HG02884 (cell line): ENCODE results near the gene LTA4H.

Source experiments
- ATAC-seq: cut with Tn5 transposase; IDR thresholded peaks from one replicate; pipeline ENCODE4 v1.9.1; 2021; ENCODE audit warnings: mild to moderate bottlenecking, moderate library complexity; ENCODE audit not compliant: unreplicated experiment

LTA4H gene

DNA sequence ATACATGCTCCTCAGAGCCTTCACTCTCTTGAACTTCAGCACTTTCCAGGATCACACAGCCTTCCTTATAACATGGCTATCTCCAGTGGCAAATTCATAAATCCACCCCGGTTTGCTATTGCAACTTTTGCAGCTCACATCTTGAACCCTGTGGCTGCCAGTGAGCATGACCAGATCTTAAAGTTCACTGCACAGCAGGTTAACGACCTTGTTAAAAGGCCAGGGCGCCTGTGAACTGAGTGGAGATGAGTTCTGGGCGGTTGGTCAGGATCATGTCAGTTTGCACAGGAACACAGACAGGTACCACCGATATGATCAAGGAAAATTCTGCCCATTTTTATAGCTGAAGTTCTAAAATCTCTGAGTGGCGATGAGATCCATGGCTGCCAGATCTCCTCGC is 24.7 kb upstream of the LTA4H start:
- no peak for ATAC-seq

- ATAC-seq = no peak
Measured at GRCh38 chr12:96057986-96058553, 22.7 kb upstream of the LTA4H start.

DNA sequence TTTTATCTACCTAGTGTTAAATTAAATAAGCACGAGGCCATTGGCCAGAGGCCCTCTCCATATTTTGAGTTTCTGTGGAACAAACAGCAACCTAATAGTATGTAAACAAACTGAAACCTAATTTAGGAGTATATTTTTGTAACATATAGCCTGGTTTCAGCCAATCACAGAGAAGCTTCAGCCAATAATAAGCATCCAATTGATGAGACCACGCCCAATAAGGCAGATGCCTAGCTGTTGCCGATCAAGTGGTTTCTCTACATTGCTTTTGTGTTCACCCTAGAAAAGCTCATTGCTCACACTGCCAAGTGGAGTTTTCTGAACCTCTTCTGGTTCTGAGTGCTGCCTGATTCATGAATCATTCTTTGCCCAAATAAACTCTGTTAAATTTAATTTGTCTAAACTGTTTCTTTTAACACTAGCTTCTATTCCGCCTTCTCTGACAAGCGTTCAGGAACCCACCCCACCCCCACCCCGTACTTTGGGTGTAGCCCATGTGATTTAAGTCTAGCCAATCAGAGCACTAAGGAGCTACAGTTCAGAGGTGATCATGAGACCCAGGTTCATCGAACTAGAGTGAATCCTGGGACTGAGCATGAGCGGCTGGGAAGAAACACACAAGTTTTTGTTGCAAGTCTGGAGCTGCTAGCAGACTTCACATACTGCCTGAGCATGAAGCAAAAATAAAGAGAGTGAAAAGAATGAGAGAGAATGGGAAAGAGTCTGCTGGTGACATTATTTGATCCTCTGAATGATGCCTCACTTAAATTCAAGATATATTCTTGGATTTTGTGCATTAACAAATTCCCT is 21.5 kb upstream of the LTA4H start:
- ATAC-seq = no peak

DNA sequence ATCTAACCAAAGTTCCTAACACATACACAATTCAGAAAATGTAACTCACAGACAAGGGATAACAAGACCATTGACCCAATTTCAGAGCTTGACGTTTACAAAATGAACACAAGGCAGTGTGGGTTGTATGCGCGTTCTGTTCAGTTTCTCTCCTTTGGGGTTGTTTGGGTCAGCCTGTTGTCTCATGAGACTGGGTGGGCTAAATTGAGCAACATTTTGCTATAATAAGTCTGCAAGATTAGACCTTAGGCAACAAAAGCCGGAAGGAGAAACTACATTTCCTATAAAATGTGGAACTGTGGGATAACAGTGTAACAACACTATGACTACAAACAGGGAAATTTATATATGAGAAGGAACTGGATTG is 18.8 kb upstream of the LTA4H start:
- ATAC-seq = no peak

DNA sequence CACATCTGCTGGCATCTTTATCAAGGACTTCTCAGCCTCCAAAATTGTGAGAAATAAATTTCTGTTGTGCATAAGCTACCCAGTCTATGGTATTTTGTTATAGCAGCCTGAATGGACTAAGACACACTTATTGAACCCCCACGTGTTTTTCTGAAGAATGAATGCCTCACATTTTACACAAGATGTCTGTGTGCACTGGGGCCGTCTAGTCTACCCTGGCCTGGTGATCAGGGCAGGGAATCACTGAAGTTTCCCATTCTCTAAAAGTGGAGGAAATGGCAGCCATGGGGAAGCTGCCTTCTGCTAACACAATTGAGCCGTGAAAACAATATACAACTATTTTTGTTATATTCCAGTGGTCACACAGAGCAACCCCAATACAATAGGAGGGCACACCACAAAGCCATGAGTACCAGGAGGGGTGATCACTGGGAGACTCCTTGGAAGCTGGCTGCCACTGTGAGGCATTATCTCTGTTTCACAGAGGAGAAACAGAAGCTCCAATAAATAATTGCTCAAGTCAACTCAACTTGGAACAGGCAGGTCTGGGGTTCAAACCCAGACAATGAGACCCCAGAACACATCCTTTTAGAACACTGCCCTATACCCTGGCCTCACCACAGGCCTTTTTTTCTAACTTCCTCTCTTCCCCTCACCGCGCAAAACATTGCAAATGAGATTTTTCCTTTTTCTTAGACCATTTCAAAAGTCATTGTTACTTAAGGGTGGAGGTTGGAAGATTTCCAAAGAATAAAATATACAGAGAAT is 18.3 kb upstream of the LTA4H start:
- no peak for ATAC-seq

DNA sequence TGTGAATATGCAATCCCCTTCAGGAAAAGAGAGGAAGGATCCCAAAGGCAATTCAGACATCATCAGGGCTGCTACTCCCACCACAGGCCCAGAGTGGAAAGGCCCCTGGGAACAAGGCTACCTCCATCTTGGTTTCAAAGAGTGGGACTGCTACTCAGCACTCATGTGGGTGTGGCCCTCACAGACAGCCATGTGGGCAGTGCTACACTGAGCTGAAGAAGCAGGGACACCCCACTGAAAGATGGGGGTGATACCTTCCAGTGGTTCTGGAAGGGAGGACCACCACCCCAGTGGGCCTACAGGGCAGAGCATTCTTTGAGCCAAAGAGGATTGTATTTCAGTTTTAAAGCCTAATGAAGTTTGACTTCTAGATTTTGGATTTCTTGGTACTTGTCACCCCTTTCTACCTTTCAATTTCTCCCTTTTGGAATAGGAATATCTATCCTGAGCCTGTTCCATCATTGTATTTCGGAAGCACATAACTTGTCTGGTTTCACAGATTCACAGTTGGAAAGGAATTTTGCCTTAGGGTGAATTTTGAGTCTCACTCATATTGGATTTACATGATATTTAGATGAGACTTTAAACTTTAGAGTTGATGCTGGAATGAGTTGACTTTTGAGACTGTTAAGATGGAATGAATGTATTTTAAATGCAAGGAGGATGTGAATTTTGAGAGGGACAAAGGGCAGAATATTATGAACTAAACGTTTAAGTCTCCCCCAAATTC is 16.5 kb upstream of the LTA4H start:
- no peak for ATAC-seq

- ATAC-seq = no peak
Measured at GRCh38 chr12:96050139-96050538, 14.8 kb upstream of the LTA4H start.

- ATAC-seq = no peak
Measured at GRCh38 chr12:96049101-96049500, 13.7 kb upstream of the LTA4H start.

DNA sequence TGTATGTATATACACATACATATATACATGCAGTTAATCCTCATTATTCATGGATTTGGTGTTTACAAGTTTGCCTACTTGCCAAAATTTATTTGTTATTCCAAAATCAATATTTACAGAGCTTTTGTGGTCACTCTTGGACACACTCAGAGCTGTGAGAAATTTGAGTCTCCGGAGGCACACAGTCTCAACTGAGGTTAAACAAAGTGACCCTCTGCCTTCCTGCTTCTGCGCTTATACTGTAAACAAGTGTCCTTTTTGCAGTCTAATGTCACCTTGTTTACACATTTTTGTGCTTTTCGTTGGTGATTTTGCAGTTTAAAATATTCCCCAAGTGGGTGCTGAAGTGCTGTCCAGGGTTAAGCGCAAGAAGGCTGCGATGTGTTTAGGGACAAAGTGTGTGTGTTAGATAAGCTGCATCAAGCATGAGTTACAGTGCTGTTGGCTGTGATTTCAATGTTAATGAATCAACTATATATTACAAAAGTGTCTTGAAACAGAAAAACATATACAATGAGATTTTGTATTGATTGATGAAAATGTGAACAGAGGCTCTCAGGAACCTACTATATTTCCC is 13.1 kb upstream of the LTA4H start:
- no peak for ATAC-seq

- ATAC-seq = peak; percentile 67
Measured at GRCh38 chr12:96047229-96048211, 12.1 kb upstream of the LTA4H start.

DNA sequence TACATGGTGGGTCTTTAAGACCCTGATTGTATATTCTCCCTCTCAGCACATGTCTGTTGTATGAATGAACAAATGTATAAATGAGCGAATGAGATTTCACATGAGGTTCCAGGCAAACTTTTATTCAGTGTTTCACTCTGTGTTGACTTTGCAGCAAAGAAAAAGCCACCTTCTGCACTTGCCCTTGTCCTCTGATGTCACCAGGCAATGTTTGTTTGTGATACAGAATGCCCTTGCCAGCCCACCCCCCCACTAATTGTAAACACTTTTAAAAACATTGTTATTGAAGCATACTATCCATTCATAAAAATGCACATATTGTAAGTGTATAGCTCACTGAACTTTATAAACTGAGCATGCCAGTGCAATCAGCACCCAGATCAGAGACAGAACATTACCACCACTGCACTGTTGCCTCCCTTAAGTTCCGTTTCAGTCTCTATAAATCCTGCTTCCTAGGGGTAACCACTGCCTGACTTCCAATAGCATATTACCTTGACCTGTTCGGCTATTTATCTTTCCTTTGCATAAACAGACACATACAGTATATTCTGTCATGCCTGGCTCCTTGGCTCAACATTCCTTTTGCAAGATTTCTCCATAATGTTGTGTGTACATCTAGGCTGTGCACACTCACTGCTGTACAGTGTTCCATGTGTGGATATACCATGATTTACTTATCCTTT is 11.3 kb upstream of the LTA4H start:
- ATAC-seq = no peak

DNA sequence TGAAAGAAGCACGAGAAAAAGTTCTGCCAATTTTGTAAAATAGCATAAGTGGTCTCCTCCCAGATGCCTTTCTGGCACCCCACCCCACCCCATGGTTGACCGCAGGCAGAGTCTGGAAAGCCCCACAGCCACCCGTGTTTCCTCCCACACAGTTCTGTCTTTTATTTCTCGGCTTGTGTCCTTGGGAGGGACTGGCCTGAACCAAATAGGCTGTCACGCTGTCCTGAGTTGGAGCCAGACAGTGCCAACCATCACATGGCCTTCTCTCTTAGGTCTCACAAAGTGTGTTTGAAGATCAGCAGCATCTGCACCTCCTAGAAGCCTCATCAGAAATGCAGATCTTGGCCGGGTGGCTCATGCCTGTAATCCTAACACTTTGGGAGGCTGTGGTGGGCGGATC is 10.2 kb upstream of the LTA4H start:
- no peak for ATAC-seq

DNA sequence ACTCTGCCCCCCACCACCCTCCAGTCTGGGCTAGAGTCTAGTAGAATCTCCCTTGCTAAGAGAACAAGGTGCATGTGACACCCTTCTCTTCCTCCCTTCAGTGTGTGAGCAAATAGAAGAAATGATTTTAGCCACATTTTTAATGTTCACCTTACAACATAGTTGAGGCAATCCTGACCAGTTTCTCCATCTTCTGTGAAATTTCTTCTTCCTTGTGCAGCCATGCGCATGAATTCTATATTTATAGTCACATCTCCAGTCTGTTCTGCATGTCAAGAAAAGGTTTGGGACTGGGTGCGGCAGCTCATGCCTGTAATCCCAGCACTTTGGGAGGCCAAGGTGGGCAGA is 9.5 kb upstream of the LTA4H start:
- no peak for ATAC-seq

DNA sequence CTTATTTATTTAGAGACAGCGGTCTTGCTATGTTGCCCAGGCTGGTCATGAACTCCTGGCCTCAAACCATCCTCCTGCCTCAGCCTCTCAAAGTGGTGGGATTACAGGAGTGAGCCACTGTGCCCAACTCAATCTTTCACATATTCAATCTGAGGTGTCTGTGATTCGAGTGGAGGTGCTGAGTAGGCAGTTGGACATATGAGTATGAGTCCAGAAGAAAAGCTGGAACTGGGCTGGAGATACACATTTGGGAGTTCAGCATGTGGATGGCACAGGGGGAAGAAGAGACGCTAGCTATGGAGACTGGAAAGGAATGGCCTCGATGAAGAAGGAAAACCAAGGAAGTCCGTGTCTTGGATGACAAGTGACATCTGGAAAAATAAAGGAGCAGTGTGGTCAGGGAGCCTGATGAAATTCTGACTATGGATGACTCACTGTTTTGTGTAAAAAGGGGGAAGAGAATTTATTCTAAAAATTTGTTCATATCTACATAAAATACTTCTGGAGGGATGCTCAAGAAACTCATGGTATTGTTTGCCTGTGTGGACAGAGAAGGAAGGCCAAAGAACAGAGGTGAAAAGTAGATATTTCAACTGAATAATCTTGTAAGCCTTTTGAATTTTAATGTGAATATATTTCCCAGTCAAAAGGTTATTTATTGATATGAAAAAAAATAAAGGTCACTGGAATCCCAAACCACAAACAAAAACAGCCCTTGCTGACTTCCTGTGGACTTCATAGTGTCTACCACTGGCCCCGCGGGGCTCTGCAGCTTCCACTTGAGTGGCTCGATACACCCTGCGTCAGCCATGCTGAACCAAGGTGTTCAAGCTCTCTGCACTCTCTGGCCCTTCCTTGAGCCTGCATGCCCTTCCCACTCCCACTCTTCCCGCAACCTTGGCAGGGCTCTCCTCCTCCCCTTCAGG is 8.9 kb upstream of the LTA4H start:
- ATAC-seq = no peak

DNA sequence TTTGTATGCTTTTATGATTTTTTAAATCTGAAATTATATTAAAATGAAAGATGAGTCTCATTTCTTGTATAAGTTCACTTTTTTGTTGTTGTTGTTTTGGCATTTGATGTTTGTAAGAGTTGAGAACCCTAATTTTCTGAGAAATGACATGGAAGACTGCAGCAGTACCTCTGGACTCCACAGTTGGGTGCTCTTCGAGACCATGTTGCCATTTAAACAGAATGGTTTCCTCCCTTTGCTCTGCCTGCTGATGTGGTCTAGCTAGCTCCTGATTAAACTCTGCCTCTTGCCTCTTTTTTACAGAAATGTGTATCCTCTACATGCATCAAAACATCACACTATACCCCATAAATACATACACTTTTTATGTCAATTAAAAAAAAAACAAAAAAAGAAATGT is 5.8 kb upstream of the LTA4H start:
- ATAC-seq = no peak

- no peak for ATAC-seq
Measured at GRCh38 chr12:96040305-96041133, 5.1 kb upstream of the LTA4H start.

GRCh38 chr12:96039516-96039915 is 4.1 kb upstream of the LTA4H start:
- ATAC-seq = no peak
